ENCODE data around the gene ADGRA1. TPM values are rescaled to one million over a fixed set of nuclear protein-coding genes. Genes with fewer than 3 reads are reported as not detected.

The ADGRA1 gene
- total RNA-seq, 4 donors from 2014 or later = not detected

DNA sequence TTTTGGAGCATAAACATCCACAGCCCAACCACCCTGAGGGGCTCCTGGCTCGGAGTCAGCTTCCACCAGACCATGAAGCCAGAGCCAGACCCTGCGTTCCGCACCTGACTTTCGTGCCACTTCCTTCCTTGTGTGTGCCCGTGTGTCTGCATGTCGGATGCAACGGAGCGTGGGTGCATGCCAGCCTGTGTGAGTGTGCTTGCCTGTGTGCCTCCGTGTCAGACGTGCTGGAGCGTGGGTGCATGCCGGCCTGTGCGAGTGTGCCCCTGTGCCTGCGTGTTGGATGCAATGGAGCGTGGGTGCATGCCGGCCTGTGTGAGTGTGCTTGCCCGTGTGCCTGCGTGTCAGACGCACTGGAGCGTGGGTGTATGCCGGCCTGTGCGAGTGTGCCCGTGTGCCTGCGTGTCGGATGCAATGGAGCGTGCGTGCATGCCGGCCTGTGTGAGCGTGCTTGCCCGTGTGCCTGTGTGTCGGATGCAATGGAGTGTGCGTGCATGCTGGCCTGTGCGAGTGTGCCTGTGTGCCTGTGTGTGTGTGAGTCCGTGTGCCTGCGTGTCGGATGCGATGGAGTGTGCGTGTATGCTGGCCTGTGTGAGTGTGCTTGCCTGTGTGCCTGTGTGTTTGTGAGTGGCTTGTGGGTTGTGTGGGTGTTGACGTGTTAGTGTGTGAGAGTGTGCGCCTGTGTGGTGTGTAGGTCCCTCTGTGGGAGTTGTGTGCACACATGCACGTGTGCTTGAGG is 44.2 kb downstream of the ADGRA1 start:
- TF ChIP-seq POLR2A (IDR thresholded peaks at IDR 0.05) = no peak
- TF ChIP-seq CTCF (IDR thresholded peaks at IDR 0.05 in 4 of 5, conservative IDR thresholded peaks at IDR 0.05 in 1 of 5) = no peak
- Histone ChIP-seq H3K36me3 (no peaks in the 10 kb centered on the region), H3K4me1 (no peaks in the 10 kb centered on the region), H3K9me3 (no peaks in the 10 kb centered on the region), H3K4me3 (no peak overlapping the region), H3K27me3 (no peaks in the 10 kb centered on the region), H3K27ac (no peak overlapping the region)
- no peak for DNase-seq
- in situ Hi-C loops (cut with MboI; ENCODE audit: low sequenced_read_pairs in 4 of 4) (no loop called here), intact Hi-C loops (cut with DNase I; ENCODE audit: low total_unique reads) (no loop called here)
- no peak for ATAC-seq

DNA sequence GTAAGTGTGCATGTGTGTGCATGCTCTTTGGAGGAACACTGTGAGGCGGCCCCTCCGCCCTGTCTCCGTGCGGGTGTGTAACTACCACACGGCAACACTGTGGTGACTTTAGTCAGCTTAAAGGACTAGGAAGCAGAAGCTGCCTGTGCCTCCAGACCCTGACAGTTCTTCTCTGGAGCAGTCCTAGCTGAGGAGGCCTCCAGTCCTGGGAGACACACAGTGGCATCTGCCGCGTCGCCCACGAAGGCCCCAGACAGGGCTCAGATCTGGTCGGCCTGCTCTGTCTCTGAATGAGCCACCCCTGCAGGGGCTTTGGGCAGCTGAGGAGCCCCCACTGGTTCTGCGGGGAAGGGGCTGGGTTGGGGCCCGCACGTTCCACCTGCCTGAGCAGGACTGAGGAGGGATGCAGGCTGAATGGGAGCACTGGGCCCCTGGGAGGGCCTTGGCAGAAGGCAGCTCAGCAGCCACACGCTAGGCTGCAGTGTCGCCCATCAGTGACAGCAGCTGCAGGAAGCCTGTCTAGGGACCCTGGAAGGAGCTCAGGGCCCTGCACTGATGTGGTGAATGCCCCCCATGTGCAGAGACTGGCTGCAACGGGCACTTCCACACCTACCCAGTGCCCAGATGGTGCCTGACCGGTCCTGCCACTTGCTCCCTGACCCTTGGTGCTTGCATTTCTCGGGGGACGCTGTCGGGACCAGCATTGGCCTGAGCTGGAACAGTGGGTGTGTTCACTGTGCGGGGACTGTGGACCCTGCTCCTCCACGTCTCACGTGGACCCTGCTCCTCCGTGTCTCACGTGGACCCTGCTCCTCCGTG is 45.0 kb downstream of the ADGRA1 start:
- no peaks in the 10 kb centered on the region for H3K27me3 ChIP-seq
- intact Hi-C loops (cut with DNase I; ENCODE audit: low total_unique reads) (no loop called here), in situ Hi-C loops (cut with MboI; ENCODE audit: low sequenced_read_pairs in 4 of 4) (no loop called here)
- no peaks in the 10 kb centered on the region for H3K36me3 ChIP-seq
- H3K9me3 ChIP-seq = no peaks in the 10 kb centered on the region
- H3K4me1 ChIP-seq = no peaks in the 10 kb centered on the region
- DNase-seq (no peak), ATAC-seq (no peak)
- no peak overlapping the region for H3K27ac ChIP-seq
- TF ChIP-seq CTCF (IDR thresholded peaks at IDR 0.05 in 4 of 5, conservative IDR thresholded peaks at IDR 0.05 in 1 of 5) (no peak), POLR2A (IDR thresholded peaks at IDR 0.05) (no peak)
- H3K4me3 ChIP-seq = no peak overlapping the region

DNA sequence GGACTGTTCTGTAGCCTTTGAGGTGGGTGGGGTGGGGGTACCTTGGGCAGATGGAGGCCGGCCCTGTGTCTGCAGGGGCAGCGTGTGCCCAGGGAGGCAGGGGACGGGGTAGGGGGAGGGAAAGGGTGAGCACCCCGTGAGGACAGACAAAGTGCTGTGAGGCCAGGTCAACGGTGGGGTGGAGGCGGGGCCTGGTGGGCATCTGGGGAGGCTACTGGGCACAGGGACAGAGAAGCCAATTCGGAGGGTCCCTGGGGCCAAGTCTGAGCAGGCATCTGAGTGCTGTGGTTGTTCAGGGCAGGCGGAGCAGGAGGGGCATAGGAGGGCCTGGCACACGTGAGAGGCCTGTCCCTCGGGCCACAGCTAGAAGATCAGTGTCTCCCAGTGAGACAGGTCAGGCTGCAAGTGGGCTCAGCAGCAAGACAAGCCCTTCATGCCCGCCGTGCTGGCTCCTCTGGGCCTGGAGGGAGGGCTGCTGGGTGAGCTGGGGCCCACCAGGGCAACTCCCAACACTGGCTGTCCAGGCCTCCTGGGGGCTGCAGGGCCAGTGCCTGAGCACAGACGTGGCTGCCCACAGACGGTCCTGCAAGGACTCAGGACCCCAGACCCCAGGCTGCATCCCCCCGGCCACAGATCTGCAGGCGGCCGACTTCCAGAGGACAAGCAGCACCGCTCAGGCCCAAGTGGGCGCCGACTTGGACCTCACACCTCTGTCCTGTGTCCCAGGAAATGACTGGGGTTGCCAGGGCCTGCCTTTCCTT is 45.9 kb downstream of the ADGRA1 start:
- ATAC-seq = no peak
- intact Hi-C loops (cut with DNase I; ENCODE audit: low total_unique reads) = no loop called here

More for the DNA sequence above, 45.9 kb downstream of the ADGRA1 start:
- Histone ChIP-seq H3K4me3 (no peak overlapping the region), H3K9me3 (no peaks in the 10 kb centered on the region), H3K4me1 (no peaks in the 10 kb centered on the region), H3K36me3 (no peaks in the 10 kb centered on the region), H3K27ac (no peak overlapping the region), H3K27me3 (no peaks in the 10 kb centered on the region)
- in situ Hi-C loops (cut with MboI; ENCODE audit: low sequenced_read_pairs in 4 of 4) = no loop called here
- TF ChIP-seq CTCF (IDR thresholded peaks at IDR 0.05 in 4 of 5, conservative IDR thresholded peaks at IDR 0.05 in 1 of 5) (no peak), POLR2A (IDR thresholded peaks at IDR 0.05) (no peak)
- DNase-seq = no peak

Measured in gastrocnemius medialis (tissue), 4 donors.